SU-DHL-6 (cell line): ENCODE data around the gene SEMA6D.

Experiments used
- H2AFZ ChIP-seq: fragments of 200-600 bp; sonication (generic); 2 replicates; pipeline ENCODE4 v1.6.1; 2014; ENCODE audit warnings: low read depth, mild to moderate bottlenecking, moderate library complexity, mixed read lengths, antibody characterized with exemption, low read length; ENCODE audit not compliant: severe bottlenecking
- H3F3A ChIP-seq: fragments of 200-600 bp; shearing (Covaris generic); 2 replicates; pipeline ENCODE4 v1.6.0; 2016; ENCODE audit warnings: antibody characterized with exemption, mild to moderate bottlenecking; ENCODE audit not compliant: insufficient read depth
- H3K27ac ChIP-seq: fragments of 200-600 bp; sonication (generic); 2 replicates; pipeline ENCODE4 v1.5.1; 2016; ENCODE audit warnings: low read depth, mild to moderate bottlenecking, low read length, moderate library complexity, mixed read lengths
- H3K27me3 ChIP-seq: fragments of 200-600 bp; sonication (generic), shearing (Covaris generic); 2 replicates; pipeline ENCODE4 v1.6.0; 2014; ENCODE audit warnings: mild to moderate bottlenecking, low read length
- H3K36me3 ChIP-seq: fragments of 200-600 bp; sonication (generic); 2 replicates; pipeline ENCODE4 v1.6.1; 2014; ENCODE audit warnings: mild to moderate bottlenecking, low read length, mixed read lengths
- H3K4me2 ChIP-seq: fragments of 300-600, 200-600 bp; shearing (Covaris generic), sonication (generic); 2 replicates; pipeline ENCODE4 v1.6.0; 2014; ENCODE audit warnings: low read length, low read depth, mild to moderate bottlenecking; ENCODE audit not compliant: poor library complexity, severe bottlenecking
- H3K4me3 ChIP-seq: fragments of 200-600 bp; sonication (generic); 2 replicates; pipeline ENCODE4 v1.5.1; 2014; ENCODE audit warnings: antibody characterized with exemption, low read length, mild to moderate bottlenecking, mixed read lengths; ENCODE audit not compliant: insufficient read depth, poor library complexity, severe bottlenecking
- H3K79me2 ChIP-seq: fragments of 200-600 bp; sonication (generic); 2 replicates; pipeline ENCODE4 v1.6.1; 2014; ENCODE audit warnings: mild to moderate bottlenecking, low read length, moderate library complexity; ENCODE audit not compliant: insufficient read depth
- H3K9ac ChIP-seq: fragments of 200-600 bp; sonication (generic); 2 replicates; pipeline ENCODE4 v1.7.0; 2014; ENCODE audit warnings: mild to moderate bottlenecking, low read length
- H3K9me2 ChIP-seq: fragments of 200-600 bp; sonication (generic); replicated peaks from 2 replicates; pipeline ENCODE4 v1.6.1; 2014; ENCODE audit warnings: low read length; ENCODE audit not compliant: insufficient read depth
- H3K9me3 ChIP-seq: fragments of 200-600 bp; sonication (generic); 2 replicates; pipeline ENCODE4 v1.6.1; 2014; ENCODE audit warnings: low read length, mixed read lengths; ENCODE audit not compliant: insufficient read depth
- H4K20me1 ChIP-seq: fragments of 200-600 bp; sonication (generic); 2 replicates; pipeline ENCODE4 v1.6.1; 2014; ENCODE audit warnings: low read depth, mild to moderate bottlenecking, antibody characterized with exemption, low read length, moderate library complexity, mixed read lengths
- CTCF ChIP-seq: fragments of 200-600 bp; sonication (generic); IDR thresholded peaks from one replicate; pipeline ENCODE4 v1.5.1; 2017; ENCODE audit warnings: antibody characterized with exemption, mild to moderate bottlenecking, low read length, moderate library complexity; ENCODE audit not compliant: insufficient read depth, poor library complexity, severe bottlenecking
- EZH2phosphoT487 ChIP-seq: fragments of 200-600 bp; sonication (generic), shearing (Covaris generic); conservative IDR thresholded peaks from 2 replicates; pipeline ENCODE4 v1.6.1; 2018; ENCODE audit warnings: mild to moderate bottlenecking, antibody characterized with exemption, low read length, moderate library complexity, mixed read lengths

The SEMA6D gene

GRCh38 chr15:47728886-47729285 lies 11.6 kb downstream of the SEMA6D start:
- Histone ChIP-seq H2AFZ (no peak overlapping the region), H4K20me1 (no peaks in the 10 kb centered on the region), H3K4me3 (no peak overlapping the region), H3F3A (no peaks in the 10 kb centered on the region), H3K9me3 (no peaks in the 10 kb centered on the region), H3K27ac (no peak overlapping the region), H3K9me2 (no peaks in the 10 kb centered on the region), H3K79me2 (no peaks in the 10 kb centered on the region), H3K36me3 (no peaks in the 10 kb centered on the region), H3K4me2 (no peak overlapping the region), H3K9ac (no peak overlapping the region), H3K27me3 (no peaks in the 10 kb centered on the region)
- TF ChIP-seq EZH2phosphoT487 = no peak
- no peak for TF ChIP-seq CTCF

- Histone ChIP-seq H3K79me2 (no peaks in the 10 kb centered on the region), H3K27me3 (no peaks in the 10 kb centered on the region), H3K27ac (no peak overlapping the region)
Measured at GRCh38 chr15:47731230-47731629, 13.9 kb downstream of the SEMA6D start.

GRCh38 chr15:47732248-47732647 lies 14.9 kb downstream of the SEMA6D start:
- no peaks in the 10 kb centered on the region for H3K9me2 ChIP-seq

More at GRCh38 chr15:47731230-47731629, 13.9 kb downstream of the SEMA6D start:
- Histone ChIP-seq H3K36me3 (no peaks in the 10 kb centered on the region), H3K9ac (no peak overlapping the region), H4K20me1 (no peaks in the 10 kb centered on the region), H3K9me3 (no peaks in the 10 kb centered on the region), H2AFZ (no peak overlapping the region), H3K4me2 (no peak overlapping the region), H3K4me3 (no peak overlapping the region), H3K9me2 (no peaks in the 10 kb centered on the region), H3F3A (no peaks in the 10 kb centered on the region)
- no peak for TF ChIP-seq EZH2phosphoT487

GRCh38 chr15:47733085-47733484 lies 15.8 kb downstream of the SEMA6D start:
- H3K27ac ChIP-seq = no peak overlapping the region
- H3K27me3 ChIP-seq = no peaks in the 10 kb centered on the region
- H3K9ac ChIP-seq = no peak overlapping the region
- TF ChIP-seq EZH2phosphoT487 = no peak
- TF ChIP-seq CTCF = no peak
- H3K4me2 ChIP-seq = no peak overlapping the region
- H3K36me3 ChIP-seq = no peaks in the 10 kb centered on the region
- H3K9me3 ChIP-seq = no peaks in the 10 kb centered on the region
- no peaks in the 10 kb centered on the region for H3K9me2 ChIP-seq
- H3K4me3 ChIP-seq = no peak overlapping the region
- no peaks in the 10 kb centered on the region for H3K79me2 ChIP-seq
- H2AFZ ChIP-seq = no peak overlapping the region
- no peaks in the 10 kb centered on the region for H3F3A ChIP-seq
- H4K20me1 ChIP-seq = no peaks in the 10 kb centered on the region

More at GRCh38 chr15:47732248-47732647, 14.9 kb downstream of the SEMA6D start:
- Histone ChIP-seq H3K36me3 (no peaks in the 10 kb centered on the region), H2AFZ (no peak overlapping the region), H3K4me2 (no peak overlapping the region), H3K27ac (no peak overlapping the region), H3K4me3 (no peak overlapping the region), H3K27me3 (no peaks in the 10 kb centered on the region), H4K20me1 (no peaks in the 10 kb centered on the region), H3K79me2 (no peaks in the 10 kb centered on the region), H3K9me3 (no peaks in the 10 kb centered on the region), H3K9ac (no peak overlapping the region), H3F3A (no peaks in the 10 kb centered on the region)
- TF ChIP-seq CTCF = no peak
